ENCODE measurements around the gene ELF1.
"Not testable (repeated sequence)": the region's sequence is repeated elsewhere in the genome, so short reads cannot be mapped to it uniquely, and the experiment has no call there.

The ELF1 gene

DNA sequence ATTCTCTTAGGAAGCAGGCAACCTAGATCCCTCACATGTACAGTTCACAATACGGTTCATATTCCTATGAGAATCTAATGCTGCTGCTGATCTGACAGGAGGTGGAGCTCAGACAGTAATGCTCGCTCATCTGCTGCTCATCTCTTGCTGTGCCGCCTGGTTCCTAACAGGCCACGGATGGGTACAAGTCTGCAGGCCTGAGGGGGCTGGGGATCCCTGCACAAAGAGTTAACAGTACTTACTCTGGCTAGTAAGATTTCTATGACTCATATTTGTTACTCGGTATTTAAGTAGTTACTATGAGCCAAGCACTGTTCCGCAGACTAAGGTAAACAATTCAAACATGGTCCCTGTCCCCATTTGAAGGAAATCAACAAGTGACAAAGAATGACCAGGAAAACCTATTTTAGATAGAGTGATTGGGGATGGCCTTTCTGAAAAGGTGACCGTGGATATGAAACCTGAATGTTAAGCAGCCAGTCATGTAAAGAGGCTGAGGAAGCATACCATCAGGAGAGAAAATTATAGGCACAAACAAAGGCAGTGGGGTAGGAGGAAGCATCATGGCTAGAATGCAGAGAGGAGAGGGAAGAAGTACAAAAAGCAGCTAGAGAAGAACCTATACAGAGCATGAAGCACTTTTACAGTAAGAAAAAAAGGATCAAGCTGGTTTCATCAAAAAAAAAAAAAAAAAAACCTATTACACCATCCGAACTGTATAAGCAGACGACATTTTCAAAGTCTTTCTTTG, 21.6 kb upstream of the ELF1 start:
- no peak for DNase-seq

GRCh38 chr13:41039746-41040145, 20.6 kb upstream of the ELF1 start:
- no peak for DNase-seq

DNA sequence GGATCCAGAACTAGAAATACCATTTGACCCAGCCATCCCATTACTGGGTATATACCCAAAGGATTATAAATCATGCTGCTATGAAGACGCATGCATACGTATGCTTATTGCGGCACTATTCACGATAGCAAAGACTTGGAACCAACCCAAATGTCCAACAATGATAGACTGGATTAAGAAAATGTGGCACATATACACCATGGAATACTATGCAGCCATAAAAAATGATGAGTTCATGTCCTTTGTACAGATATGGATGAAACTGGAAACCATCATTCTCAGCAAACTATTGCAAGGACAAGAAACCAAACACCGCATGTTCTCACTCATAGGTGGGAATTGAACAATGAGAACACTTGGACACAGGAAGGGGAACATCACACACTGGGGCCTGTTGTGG, 17.4 kb upstream of the ELF1 start:
- DNase-seq: not testable (repeated sequence)

DNA sequence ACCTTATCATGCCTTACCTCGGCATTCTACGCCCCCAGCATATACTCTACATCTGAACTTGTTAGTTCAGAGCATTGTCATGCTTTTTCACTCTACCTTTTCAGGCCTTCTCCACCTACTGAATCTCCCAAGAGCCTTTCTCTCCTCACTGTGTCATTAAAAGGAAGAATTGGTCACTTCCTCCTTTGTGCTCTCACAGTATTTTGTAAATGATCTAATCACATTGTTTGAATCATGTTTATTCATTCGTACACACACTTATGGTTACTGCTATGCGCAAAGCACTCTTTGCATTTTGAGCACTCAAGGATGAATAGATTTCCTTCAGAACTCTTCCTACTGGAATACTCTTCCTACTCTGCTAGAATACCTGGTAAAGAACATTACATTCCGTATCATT, 15.8 kb upstream of the ELF1 start:
- peak; percentile 25 for DNase-seq

DNA sequence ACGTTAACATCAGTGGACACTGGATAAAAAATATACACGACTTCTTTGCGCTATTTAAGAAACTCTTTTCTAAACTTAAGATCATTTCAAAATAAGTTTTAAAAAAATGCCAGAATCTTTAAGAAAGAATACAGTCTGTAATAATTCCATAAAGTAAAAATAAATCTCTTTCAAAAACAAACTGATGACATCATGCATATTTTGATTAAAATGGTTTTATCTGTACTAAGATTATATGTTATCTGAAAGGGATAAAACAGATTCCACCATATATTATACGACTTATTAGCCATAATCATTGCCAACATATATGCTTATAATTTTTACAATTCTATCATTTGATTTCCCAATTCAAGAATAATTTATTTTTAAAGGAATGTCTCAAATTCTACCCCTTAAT, 15.3 kb upstream of the ELF1 start:
- no peak for DNase-seq

GRCh38 chr13:41032691-41033376, 13.7 kb upstream of the ELF1 start:
- DNase-seq: no peak

GRCh38 chr13:41029629-41030028, 10.5 kb upstream of the ELF1 start:
- DNase-seq: no peak

DNA sequence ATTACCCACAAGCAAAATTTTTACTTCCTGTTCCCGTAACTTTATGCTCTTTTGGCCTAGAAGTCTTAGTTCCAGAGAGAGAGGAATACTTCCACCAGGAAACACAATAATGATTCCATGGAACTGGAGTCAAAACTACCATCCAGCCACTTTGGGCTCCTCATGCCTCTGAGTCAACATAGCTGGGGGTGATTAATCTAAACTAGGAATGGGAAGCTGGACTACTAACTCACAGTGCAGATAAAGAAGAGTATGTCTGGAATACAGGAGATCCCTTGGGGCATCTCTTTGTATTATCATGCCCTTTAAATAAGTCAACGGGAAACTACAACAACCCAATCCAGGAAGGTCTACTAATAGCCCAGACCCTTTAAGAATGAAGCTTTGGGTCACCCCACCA, 8.9 kb upstream of the ELF1 start:
- no peak for DNase-seq

DNA sequence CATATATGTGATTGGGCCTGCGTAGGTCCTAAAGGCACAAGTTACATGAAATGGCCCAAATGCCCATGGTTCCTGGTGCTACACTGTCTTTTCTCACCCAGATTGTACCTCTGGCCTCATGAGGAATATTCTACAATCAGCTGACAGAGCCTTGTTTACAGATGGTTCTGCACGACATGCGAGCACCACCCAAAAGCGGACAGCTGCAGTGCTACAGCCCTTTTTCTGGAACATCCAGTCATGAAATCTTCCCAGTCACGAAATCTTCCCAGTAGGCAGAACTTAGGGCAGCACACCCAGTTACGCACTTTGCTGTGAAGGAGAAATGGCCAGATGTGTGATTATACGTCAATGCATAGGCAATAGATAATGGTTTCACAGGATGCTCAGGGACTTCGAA, 7.7 kb upstream of the ELF1 start:
- DNase-seq: no peak

DNA sequence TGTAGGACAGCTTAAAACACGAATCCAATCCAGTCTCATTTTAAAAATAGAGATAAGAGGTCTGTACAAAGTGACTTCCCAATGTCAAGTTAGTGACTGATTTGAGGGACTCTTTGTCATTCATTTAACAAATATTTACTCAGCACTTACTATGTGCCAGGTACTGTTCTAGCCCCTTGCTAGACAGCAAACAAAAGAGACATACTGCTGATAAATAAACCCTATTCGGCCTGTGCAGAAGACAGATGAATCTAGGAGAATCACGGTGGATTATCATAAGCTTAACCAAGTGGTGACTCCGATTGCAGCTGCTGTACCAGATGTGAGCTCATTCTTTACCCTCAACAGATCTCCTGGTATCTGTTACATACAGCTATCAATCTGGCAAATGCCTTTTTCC, 6.4 kb upstream of the ELF1 start:
- peak; percentile 29 for DNase-seq

DNA sequence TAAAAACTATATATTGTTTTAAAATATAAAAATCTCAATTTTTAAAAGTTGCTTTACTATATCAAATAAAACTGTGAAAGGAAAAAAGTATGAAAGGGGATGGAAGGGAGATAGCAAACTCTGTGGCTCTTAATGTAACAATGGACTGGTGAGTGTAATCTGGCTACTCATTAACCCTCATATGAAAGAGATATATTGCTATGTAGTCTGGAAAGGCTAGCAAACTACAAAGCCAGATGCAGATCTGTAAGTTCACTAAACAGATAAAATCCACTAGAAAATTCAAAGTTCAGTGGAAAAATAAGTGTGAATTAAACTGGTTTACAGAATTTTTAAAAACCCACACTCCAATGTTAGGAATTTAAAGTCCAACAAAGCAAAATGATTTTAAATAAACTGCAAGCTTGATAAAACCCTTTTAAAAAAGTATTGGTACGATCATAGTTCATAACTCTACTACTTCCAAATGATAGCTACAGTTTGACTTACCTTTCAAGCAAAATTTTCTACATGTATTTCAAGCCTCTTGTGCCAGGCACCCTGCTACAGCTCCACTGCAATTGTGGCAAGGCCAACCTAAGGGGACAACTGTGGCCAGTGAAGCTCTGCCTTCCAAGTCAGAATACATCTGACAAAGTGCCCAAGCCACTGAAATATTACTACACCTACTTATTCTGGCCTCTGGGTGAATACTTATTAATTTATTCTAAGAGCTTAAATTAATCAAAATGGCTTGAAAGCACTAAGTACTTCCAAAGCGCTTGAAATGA, 647 bp upstream of the ELF1 start:
- DNase-seq: no peak

DNA sequence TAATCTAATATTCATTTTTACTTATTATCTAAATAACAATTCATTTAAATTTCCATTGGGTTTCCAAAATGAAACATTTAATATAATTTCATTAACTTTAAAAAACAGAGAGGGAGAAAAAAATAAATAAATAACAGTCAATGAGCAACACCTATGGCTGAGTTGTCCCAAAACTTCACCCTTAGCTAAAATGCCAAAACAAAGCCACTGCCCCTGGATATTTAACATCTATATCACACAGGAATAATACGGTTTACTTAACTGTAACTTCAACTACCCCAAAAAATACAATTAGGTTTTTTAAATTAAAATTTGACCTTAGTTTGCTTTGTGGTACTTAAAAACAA, 541 bp downstream of the ELF1 start:
- no peak for DNase-seq

- no peak for DNase-seq
Measured at GRCh38 chr13:41017817-41018601, 1.1 kb downstream of the ELF1 start.

DNA sequence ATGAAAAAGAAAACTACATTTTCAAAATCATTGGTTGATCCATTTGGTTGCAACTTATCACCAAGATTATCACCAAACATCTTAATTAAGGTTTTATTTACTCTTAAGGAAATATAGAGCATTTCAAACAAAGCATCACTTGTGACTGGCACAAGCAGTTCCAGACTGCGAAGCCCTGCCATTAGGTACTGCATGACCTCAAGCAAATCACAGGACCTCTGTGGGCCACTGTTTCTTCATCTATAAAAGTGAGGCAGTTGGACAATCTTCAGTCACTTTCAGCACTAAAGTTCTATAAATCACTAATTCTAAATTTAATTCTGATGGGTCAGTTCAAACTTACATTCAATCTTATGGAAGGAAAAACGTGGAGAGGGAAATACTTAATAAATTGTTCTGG, 2.0 kb downstream of the ELF1 start:
- DNase-seq: no peak

GRCh38 chr13:41015920-41016319, 3.2 kb downstream of the ELF1 start:
- no peak for DNase-seq

GRCh38 chr13:41013835-41014234, 5.3 kb downstream of the ELF1 start:
- no peak for DNase-seq

DNA sequence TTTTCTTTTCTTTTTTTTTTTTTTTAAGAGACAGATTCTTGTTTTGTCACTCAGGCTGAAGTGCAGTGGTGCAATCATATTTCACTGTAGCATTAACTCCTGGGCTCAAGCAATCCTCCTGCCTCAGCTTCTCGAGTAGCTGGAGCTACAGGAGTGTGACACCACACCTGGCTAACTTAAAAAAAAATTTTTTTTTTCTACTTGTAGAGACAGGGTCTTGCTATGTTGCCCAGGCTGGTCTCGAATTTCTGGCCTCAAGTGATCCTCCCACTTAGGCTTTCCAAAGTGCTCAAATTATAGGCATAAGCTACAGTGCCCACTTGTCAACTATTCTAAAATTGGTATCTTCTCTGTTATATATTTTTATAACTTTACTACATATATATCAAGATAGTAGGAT, 6.6 kb downstream of the ELF1 start:
- DNase-seq: no peak

- DNase-seq: no peak
Measured at GRCh38 chr13:41011382-41011956, 7.6 kb downstream of the ELF1 start.

DNA sequence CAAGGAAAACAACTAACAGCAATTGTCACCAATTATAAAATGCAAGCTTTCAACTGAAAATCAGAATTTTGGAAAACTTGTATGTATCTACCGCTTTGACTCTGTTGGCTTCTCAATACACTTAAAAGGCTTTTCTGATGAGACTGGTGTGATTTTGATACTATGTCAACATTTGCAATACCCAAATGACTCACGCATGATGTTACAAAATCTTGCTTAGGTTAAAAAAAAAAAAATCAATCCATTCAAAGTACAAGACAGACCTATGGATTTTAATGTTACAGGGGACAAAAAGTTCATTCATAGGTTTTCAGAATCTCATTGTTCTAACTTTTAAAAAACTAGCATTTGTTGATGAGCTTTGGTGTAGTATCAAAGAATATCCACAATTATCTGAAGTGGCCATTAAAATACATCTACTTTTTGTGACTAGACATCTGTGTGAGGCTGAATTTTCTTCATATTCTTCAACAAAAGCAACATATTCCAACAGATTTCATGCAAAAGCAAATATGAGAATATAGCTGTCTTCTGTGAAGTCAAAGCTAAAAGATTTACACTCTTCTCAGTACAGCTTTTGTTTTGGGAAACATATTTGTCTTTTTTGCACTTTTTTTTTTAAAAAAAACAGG, 10.7 kb downstream of the ELF1 start:
- DNase-seq: no peak

GRCh38 chr13:41007744-41008128, 11.4 kb downstream of the ELF1 start:
- no peak for DNase-seq

- DNase-seq: no peak
Measured at GRCh38 chr13:41006978-41007743, 12.0 kb downstream of the ELF1 start.

GRCh38 chr13:41006306-41006705, 12.8 kb downstream of the ELF1 start:
- no peak for DNase-seq

Measured in NCI-H2029 (cell line).